Mucosa of descending colon (tissue), 3 donors: ENCODE measurements around the gene HOXB3. TPM values are rescaled to one million over a fixed set of nuclear protein-coding genes. Genes with fewer than 3 reads are reported as not detected.

ENCODE experiments used
- ATAC-seq: fragments of 200-7000 bp; cut with Tn5 transposase; one replicate; pipeline ENCODE4 v1.9.1; 2020; ENCODE audit warnings: mild to moderate bottlenecking, moderate library complexity
- DNase-seq, 3 donors: peaks; one replicate each; pipeline ENCODE4 v3.0.0-alpha.2; 2020
- H3K36me3 ChIP-seq: fragments of 200-600 bp; one replicate; pipeline ENCODE4 v1.8.0; 2021; ENCODE audit warnings: low read depth, mild to moderate bottlenecking
- H3K4me1 ChIP-seq: fragments of 200-600 bp; one replicate; pipeline ENCODE4 v1.8.0; 2021; ENCODE audit warnings: low read depth, mild to moderate bottlenecking
- H3K4me3 ChIP-seq: fragments of 200-600 bp; one replicate; pipeline ENCODE4 v1.8.0; 2021; ENCODE audit warnings: mild to moderate bottlenecking
- H3K9me3 ChIP-seq: fragments of 200-600 bp; one replicate; pipeline ENCODE4 v1.8.0; 2021; ENCODE audit warnings: mild to moderate bottlenecking
- intact Hi-C, 2 donors: fragments of 100-400 bp; cut with DNase I in 1 of 2; cut with micrococcal nuclease in 1 of 2; formaldehyde crosslinking; loops; one replicate each; pipeline versions ENCODE4 v1.11.0 to v1.11.1; 2022; cut with DNase I, micrococcal nuclease
- total RNA-seq, 3 donors: library from RNA; stranded (reverse); fragmentation: NEBNext Ultra II Directional in 2 of 3; extraction: Animal tissue kit (Norgen Biotek cat#: 25700) in 2 of 3; gene quantifications; one replicate each; pipeline versions ENCODE4 v1.2.1 to v1.2.4, GENCODE V29; 2021 to 2023
- TF ChIP-seq, protein P1 (sequence below): fragments of 200-600 bp; IDR thresholded peaks from one replicate; pipeline ENCODE4 v1.8.0; 2022; ENCODE audit warnings: antibody characterized with exemption, mild to moderate bottlenecking
- donor health status: DM: no; HTN: no; CAD: no; lungs with moderate emphysema.
- donor health status: DM: no; HTN: no; CAD: no.
- donor health status: DM: no; HTN: yes; CAD: no.

Gene HOXB3
- total RNA-seq, 3 donors from 2014 or later = 42.4 to 64.8 (median 43.4) TPM

DNA sequence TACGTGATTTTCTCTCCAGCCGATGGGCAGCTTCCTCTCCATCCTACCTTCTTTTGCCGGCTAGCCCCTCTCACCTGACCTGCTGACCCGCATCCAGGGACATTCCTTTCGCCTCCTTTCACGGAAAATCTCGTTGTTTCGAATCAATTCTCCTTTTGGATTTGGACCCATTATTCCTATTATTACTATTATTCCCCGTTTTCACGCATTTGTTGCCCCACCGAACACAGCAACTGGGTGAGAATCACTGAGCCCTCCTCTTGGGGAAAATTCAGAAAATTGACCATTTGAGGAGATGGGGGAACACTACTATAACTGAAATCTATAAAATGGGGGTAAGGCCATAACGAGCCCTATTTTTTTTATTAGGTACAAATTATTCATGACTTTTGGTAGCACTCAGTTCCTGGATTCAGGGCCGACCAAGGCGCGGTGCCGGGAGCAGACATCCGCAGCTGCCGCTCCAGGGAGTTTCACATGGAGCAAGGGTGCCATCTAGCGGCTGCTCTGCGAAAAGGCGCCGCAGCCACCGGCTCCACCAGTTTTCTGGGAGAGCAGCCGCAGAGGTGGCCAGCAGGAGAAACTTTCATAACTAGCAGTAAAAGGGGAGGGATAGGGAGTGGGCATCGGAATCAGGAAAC, 28.3 kb upstream of the HOXB3 start:
- H3K4me1 ChIP-seq = peaks cover 44% of the 10 kb centered on the region
- DNase-seq = peak; percentile 91 to 97 (median 94)
- H3K9me3 ChIP-seq = no peaks in the 10 kb centered on the region
- peak; percentile 75 for ATAC-seq
- intact Hi-C loops = loop anchor here in 1 of 2 donors (5.0 kb wide), 1 partner anchor 281 kb away; no protein-coding TSS in a partner anchor
- TF ChIP-seq, protein P1, sequence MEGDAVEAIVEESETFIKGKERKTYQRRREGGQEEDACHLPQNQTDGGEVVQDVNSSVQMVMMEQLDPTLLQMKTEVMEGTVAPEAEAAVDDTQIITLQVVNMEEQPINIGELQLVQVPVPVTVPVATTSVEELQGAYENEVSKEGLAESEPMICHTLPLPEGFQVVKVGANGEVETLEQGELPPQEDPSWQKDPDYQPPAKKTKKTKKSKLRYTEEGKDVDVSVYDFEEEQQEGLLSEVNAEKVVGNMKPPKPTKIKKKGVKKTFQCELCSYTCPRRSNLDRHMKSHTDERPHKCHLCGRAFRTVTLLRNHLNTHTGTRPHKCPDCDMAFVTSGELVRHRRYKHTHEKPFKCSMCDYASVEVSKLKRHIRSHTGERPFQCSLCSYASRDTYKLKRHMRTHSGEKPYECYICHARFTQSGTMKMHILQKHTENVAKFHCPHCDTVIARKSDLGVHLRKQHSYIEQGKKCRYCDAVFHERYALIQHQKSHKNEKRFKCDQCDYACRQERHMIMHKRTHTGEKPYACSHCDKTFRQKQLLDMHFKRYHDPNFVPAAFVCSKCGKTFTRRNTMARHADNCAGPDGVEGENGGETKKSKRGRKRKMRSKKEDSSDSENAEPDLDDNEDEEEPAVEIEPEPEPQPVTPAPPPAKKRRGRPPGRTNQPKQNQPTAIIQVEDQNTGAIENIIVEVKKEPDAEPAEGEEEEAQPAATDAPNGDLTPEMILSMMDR = peak; percentile 96
- H3K4me3 ChIP-seq = no peak overlapping the region
- no peaks in the 10 kb centered on the region for H3K36me3 ChIP-seq

DNA sequence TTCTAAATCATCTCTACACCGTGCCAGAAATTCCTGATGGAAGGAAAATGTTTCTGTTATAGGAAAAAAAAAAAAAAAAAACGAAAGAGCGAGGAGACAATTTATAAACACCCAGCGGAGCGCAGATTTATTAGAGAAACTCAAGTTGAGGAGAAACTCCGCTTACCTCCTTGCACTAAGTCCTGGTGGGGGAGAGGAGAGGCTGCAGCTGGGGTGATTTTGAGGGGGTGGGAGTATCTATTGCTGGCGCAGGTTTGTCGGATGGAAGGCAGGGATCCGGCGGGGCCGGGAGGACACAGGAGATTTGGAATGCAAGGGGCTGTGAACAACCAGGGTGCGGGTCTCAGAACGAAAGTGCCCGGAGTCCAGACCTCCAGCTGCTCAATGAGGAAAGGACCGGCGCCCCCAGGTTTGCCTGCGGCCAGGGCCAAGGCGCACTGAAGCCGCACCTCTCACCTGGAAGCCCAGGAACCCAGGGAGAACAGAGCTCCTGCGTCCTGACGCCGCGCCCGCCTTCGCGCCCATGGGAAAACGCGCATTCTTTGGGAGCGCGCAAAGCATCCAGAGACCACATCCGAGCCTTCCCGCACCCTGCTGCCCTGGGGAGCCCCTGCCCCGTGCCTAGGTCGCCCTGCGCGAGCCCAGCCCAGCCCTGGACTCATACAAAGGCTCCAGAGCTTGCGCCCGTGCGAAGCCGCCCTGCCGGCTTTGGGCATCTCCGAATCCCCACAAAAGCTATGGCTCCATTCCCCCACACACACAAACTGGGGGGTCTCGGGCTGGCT, 27.6 kb upstream of the HOXB3 start:
- H3K36me3 ChIP-seq = no peaks in the 10 kb centered on the region
- no peak for ATAC-seq
- peaks cover 47% of the 10 kb centered on the region for H3K4me1 ChIP-seq
- no peak overlapping the region for H3K4me3 ChIP-seq
- DNase-seq = peak in 2 of 3 donors; percentile 57 to 71
- TF ChIP-seq, protein P1 = no peak
- intact Hi-C loops = loop anchor here in 1 of 2 donors (5.0 kb wide), 1 partner anchor 280 kb away; no protein-coding TSS in a partner anchor
- no peaks in the 10 kb centered on the region for H3K9me3 ChIP-seq

DNA sequence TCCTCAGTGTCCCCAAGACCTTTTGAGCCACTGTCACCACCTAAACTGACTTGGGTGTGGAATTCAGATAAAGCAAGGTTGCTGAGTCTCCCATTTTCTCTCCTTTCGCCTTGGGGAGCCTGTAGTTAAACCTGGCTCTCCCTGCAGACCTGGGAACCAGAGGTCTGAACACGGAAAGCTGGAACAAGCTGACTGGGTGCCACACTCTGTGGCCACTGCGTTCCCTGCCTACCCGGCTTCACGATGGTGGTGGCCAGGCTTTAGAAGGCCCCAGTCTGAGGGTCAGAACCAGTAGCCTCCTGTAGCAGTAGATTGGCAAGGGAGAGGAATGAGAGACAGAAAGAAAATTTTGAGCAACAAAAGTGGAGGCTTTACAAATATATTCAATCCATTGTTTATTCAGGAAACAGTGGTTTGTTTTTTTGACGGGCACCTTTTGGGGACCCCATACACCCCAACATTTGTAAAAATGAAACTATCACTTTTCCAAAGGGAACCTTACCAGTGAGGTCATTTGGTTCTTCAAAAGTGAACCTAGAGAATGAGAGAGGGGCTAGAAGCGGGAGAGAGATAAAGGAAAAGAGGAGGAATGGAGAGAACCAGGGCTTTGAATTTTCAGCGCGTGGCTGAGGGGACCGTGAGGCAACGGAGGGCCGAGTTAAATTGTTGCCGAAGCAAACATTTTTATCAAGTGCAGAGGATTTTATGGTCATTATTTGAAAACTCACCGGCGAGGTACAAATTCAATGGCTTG, 26.9 kb upstream of the HOXB3 start:
- no peaks in the 10 kb centered on the region for H3K36me3 ChIP-seq
- intact Hi-C loops = loop anchor here in 1 of 2 donors (5.0 kb wide), 1 partner anchor 280 kb away; no protein-coding TSS in a partner anchor

DNA sequence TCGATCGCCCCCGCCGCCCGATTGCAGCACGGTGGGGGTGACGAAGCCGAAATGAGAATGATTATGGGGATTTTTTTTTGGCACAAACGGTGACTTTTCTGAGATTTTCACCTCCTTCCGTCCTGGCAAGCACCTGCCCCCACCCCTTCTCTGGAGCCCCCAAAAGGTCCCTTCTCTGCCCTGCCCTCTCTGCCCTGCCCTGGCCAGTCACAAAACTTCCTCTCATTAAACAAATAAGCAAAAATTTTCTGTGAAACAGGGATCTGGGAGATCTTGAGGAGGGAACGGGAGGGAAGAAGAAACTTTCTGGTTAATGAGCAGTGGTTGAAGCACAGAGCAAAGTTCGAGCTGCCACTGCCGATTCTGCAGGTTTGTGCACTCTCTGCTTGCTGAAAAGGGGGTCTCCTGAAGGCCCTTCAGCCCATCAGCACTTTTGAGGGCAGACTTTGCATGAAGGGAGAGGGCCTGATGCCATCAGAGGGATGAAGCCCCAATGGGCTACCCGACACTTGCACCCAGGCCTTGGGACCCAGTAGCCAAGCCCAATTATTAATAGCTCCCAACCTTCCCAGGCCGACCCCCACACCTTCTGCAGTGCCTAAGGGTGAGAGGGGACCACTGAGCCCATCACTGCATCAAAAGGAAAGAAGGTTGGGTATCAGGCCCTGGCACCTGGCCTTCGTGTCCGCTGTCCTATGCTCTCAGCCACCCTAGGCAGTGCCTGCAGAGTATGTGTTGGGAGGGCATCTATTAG, 26.1 kb upstream of the HOXB3 start:
- no peak overlapping the region for H3K4me3 ChIP-seq
- ATAC-seq = no peak
- H3K4me1 ChIP-seq = peaks cover 47% of the 10 kb centered on the region
- H3K9me3 ChIP-seq = no peaks in the 10 kb centered on the region
- TF ChIP-seq, protein P1 = no peak
- peak in 2 of 3 donors; percentile 40 to 58 for DNase-seq
- no peaks in the 10 kb centered on the region for H3K36me3 ChIP-seq
- intact Hi-C loops = loop anchor here in 1 of 2 donors (5.0 kb wide), 1 partner anchor 279 kb away; no protein-coding TSS in a partner anchor

More for the DNA sequence above, 26.9 kb upstream of the HOXB3 start:
- Histone ChIP-seq H3K9me3 (no peaks in the 10 kb centered on the region), H3K4me3 (no peak overlapping the region), H3K4me1 (peaks cover 50% of the 10 kb centered on the region)
- ATAC-seq (no peak), DNase-seq (peak in 1 of 3 donors; percentile 44)
- TF ChIP-seq, protein P1 = no peak
